Endothelial cell of umbilical vein (primary cell): ENCODE measurements around the gene HECTD2. TPM values are rescaled to one million over a fixed set of nuclear protein-coding genes. Genes with fewer than 3 reads are reported as not detected.

Source experiments
- BruUV-seq: library from RNA; stranded (reverse); fragments of 400-500 nt; replicated peaks from 2 replicates; lab custom pipeline; 2021; lab: Mats Ljungman, UMichigan
- CTCF ChIA-PET: fragments of 300-600, 350-600 bp; sonication (Branson Sonifier 250); formaldehyde crosslinking; loops from one replicate; lab custom pipeline; 2021; ENCODE audit warnings: antibody characterized with exemption, inconsistent platforms; lab: Charles Lee
- POLR2A ChIA-PET: fragments of 300-600, 350-600 bp; sonication (Branson Sonifier 250); formaldehyde crosslinking; loops from one replicate; lab custom pipeline; 2021; ENCODE audit warnings: antibody characterized with exemption, inconsistent platforms; lab: Charles Lee
- DNase-seq: peaks from one replicate; pipeline ENCODE4 v3.0.0-alpha.2; 2011; ENCODE audit warnings: low read depth, low spot score
- FAIRE-seq: peaks from 2 replicates; lab custom pipeline; 2011; peaks lifted over from hg19 to GRCh38; lab: Jason Lieb, UNC
- H2AFZ ChIP-seq: 2 replicates; pipeline ENCODE4 v1.6.0; 2012; ENCODE audit warnings: low read depth, low read length, control low read depth, inconsistent platforms
- H3K27ac ChIP-seq: 2 replicates; pipeline ENCODE4 v1.5.1; 2011; ENCODE audit warnings: low read depth, mild to moderate bottlenecking, control low read depth, low read length, moderate library complexity; ENCODE audit not compliant: insufficient read depth
- H3K27me3 ChIP-seq, 2 experiments: 2 replicates each; pipeline versions ENCODE4 v1.6.0 to v1.6.1; 2011; ENCODE audit warnings: low read length in 2 of 2, mixed read lengths in 1 of 2; ENCODE audit not compliant: control insufficient read depth in 2 of 2, insufficient read depth in 2 of 2
- H3K36me3 ChIP-seq, 2 experiments: 2 replicates in 1 of 2; 3 replicates in 1 of 2; pipeline ENCODE4 v1.5.1; 2011; ENCODE audit warnings: low read length in 2 of 2, mild to moderate bottlenecking in 1 of 2, moderate library complexity in 1 of 2; ENCODE audit not compliant: control insufficient read depth in 2 of 2, insufficient read depth in 2 of 2; ENCODE audit errors: extremely low read depth in 1 of 2
- H3K4me1 ChIP-seq: 3 replicates; pipeline ENCODE4 v1.5.1; 2011; ENCODE audit warnings: mild to moderate bottlenecking, low read length; ENCODE audit not compliant: control insufficient read depth, insufficient read depth; ENCODE audit errors: extremely low read depth
- H3K4me2 ChIP-seq: 2 replicates; pipeline ENCODE4 v1.6.1; 2011; ENCODE audit warnings: low read length, control low read depth, mixed read lengths; ENCODE audit not compliant: insufficient read depth
- H3K4me3 ChIP-seq, 3 experiments: fragments of 200-600 bp in 1 of 3; sonication (generic), shearing (Covaris generic) in 1 of 3; replicated peaks in 1 of 3; 2 replicates each; pipeline ENCODE4 v1.5.1; 2011 to 2016; ENCODE audit warnings: control low read depth in 3 of 3, low read length in 3 of 3, mild to moderate bottlenecking in 2 of 3, inconsistent platforms in 1 of 3, low read depth in 1 of 3, moderate library complexity in 1 of 3; ENCODE audit not compliant: insufficient read depth in 1 of 3
- H3K79me2 ChIP-seq: 2 replicates; pipeline ENCODE4 v1.6.0; 2012; ENCODE audit warnings: low read length, inconsistent platforms; ENCODE audit not compliant: control insufficient read depth, insufficient read depth
- H3K9ac ChIP-seq: replicated peaks from 2 replicates; pipeline ENCODE3; 2011; ENCODE audit warnings: low read length, control low read depth; ENCODE audit not compliant: insufficient read depth; ENCODE audit errors: extremely low read depth
- H3K9me1 ChIP-seq: replicated peaks from 3 replicates; pipeline ENCODE4 v1.6.0; 2011; ENCODE audit warnings: mild to moderate bottlenecking, low read length; ENCODE audit not compliant: control insufficient read depth, insufficient read depth; ENCODE audit errors: extremely low read depth
- H3K9me3 ChIP-seq: replicated peaks from 2 replicates; pipeline ENCODE4 v1.5.1; 2012; ENCODE audit warnings: low read length, inconsistent platforms; ENCODE audit not compliant: control insufficient read depth, insufficient read depth
- H4K20me1 ChIP-seq: replicated peaks from 2 replicates; pipeline ENCODE3; 2011; ENCODE audit warnings: mild to moderate bottlenecking, low read length; ENCODE audit not compliant: control insufficient read depth, insufficient read depth; ENCODE audit errors: extremely low read depth
- CTCF ChIP-seq, 2 donors: IDR thresholded peaks; 1 replicate in 1 of 2; 2 replicates in 1 of 2; pipeline ENCODE4 v1.5.1; 2011; ENCODE audit warnings: low read length in 2 of 2, mild to moderate bottlenecking in 2 of 2, moderate library complexity in 2 of 2, control low read depth in 1 of 2, inconsistent platforms in 1 of 2, low read depth in 1 of 2; ENCODE audit not compliant: insufficient read depth in 1 of 2; ENCODE audit errors: extremely low read depth in 1 of 2
- EZH2 ChIP-seq: IDR thresholded peaks from 2 replicates; pipeline ENCODE4 v1.6.1; 2012; ENCODE audit warnings: borderline replicate concordance, low read depth, mild to moderate bottlenecking, moderate library complexity, low read length, inconsistent platforms; ENCODE audit not compliant: severe bottlenecking
- FOS ChIP-seq: IDR thresholded peaks from 2 replicates; pipeline ENCODE4 v1.6.1; 2011; ENCODE audit warnings: mild to moderate bottlenecking, low read length, moderate library complexity, borderline replicate concordance; ENCODE audit not compliant: insufficient read depth
- GATA2 ChIP-seq: IDR thresholded peaks from 2 replicates; pipeline ENCODE4 v1.7.0; 2011; ENCODE audit warnings: low read depth, mild to moderate bottlenecking, moderate library complexity, mixed read lengths, low read length; ENCODE audit not compliant: insufficient read length, insufficient read depth
- JUN ChIP-seq: IDR thresholded peaks from 2 replicates; pipeline ENCODE4 v1.6.1; 2011; ENCODE audit warnings: borderline replicate concordance, low read depth; ENCODE audit not compliant: insufficient read length, insufficient read depth
- MAX ChIP-seq: IDR thresholded peaks from 2 replicates; pipeline ENCODE4 v1.6.1; 2011; ENCODE audit not compliant: insufficient read depth, insufficient read length
- MYC ChIP-seq: IDR thresholded peaks from one replicate; pipeline ENCODE4 v1.6.1; 2011; ENCODE audit warnings: mild to moderate bottlenecking, low read depth, low read length
- POLR2A ChIP-seq: IDR thresholded peaks from 2 replicates; pipeline ENCODE4 v1.6.1; 2012; ENCODE audit warnings: low read depth, mild to moderate bottlenecking, control low read depth, low read length
- POLR2AphosphoS5 ChIP-seq: IDR thresholded peaks from 2 replicates; pipeline ENCODE4 v1.6.1; 2012; ENCODE audit warnings: low read depth, mild to moderate bottlenecking, control low read depth, low read length, moderate library complexity; ENCODE audit not compliant: insufficient read depth
- dilution Hi-C: fragments of 300-500 bp; cut with MboI; formaldehyde crosslinking; loops from one replicate; pipeline ENCODE4 v1.15.0; 2019; ENCODE audit warnings: low sequenced_read_pairs; ENCODE audit not compliant: extremely low pct_ligation_motif_present
- intact Hi-C: fragments of 100-400 bp; cut with micrococcal nuclease; formaldehyde crosslinking; loops from one replicate; pipeline ENCODE4 v1.10.0; 2022
- polyA plus RNA-seq, 4 experiments: library from polyadenylated mRNA; depleted of rRNA in 3 of 4; stranded (reverse) in 3 of 4; unstranded in 1 of 4; fragments of >200 nt; gene quantifications; 2 replicates each; pipeline versions ENCODE4 v1.2.1 to v1.2.3, GENCODE V29; 2011 to 2012; ENCODE audit warnings: missing spikeins in 1 of 4
- total RNA-seq: library from RNA; stranded (reverse); gene quantifications from 2 replicates; pipeline ENCODE4 v1.2.3, GENCODE V29; 2021

HECTD2 gene
- total and polyA plus RNA-seq, 2 donors (not counting 3 experiments of a cell fraction or from before 2014, with no cell fraction given), result 4.2 to 10.7 TPM

- Histone ChIP-seq H3K9me1 (no peaks in the 10 kb centered on the region), H2AFZ (no peak overlapping the region), H3K4me3 (no peak overlapping the region), H3K79me2 (no peaks in the 10 kb centered on the region), H3K36me3 (no peaks in the 10 kb centered on the region), H3K4me2 (no peak overlapping the region), H3K9ac (no peak overlapping the region), H3K27ac (no peak overlapping the region), H3K27me3 (no peaks in the 10 kb centered on the region), H4K20me1 (no peaks in the 10 kb centered on the region), H3K9me3 (no peaks in the 10 kb centered on the region), H3K4me1 (no peaks in the 10 kb centered on the region)
- intact Hi-C loops (no loop called here), dilution Hi-C loops (no loop called here)
- BruUV-seq, result no TSS peak
- DNase-seq (no peak), FAIRE-seq (no peak)
- CTCF ChIA-PET, result interaction anchor here (1.5 kb wide), 1 partner anchor 238 kb away, joined by 5 read pairs; no protein-coding TSS in a partner anchor
- no peak for TF ChIP-seq MAX
- no peak for TF ChIP-seq JUN
- TF ChIP-seq GATA2, result no peak
- no peak for TF ChIP-seq MYC
- POLR2A ChIA-PET, result no interaction called here
These were observed 126.0 kb downstream of the HECTD2 start for GRCh38 chr10:91536111-91536510.

- H3K27ac ChIP-seq, result no peak overlapping the region
- no peaks in the 10 kb centered on the region for H4K20me1 ChIP-seq
- no peaks in the 10 kb centered on the region for H3K9me1 ChIP-seq
- no peak overlapping the region for H2AFZ ChIP-seq
- ChIA-PET POLR2A (no interaction called here), CTCF (interaction anchor here (1.1 to 1.5 kb wide), 2 partner anchors 13 to 238 kb away, joined by 3 to 5 read pairs; no protein-coding TSS in a partner anchor)
- no peaks in the 10 kb centered on the region for H3K4me1 ChIP-seq
- no peak overlapping the region for H3K9ac ChIP-seq
- no peak overlapping the region for H3K4me2 ChIP-seq
- no TSS peak for BruUV-seq
- FAIRE-seq (no peak), DNase-seq (no peak)
- H3K4me3 ChIP-seq, result no peak overlapping the region
- no peaks in the 10 kb centered on the region for H3K36me3 ChIP-seq
- dilution Hi-C loops (no loop called here), intact Hi-C loops (no loop called here)
- H3K27me3 ChIP-seq, result no peaks in the 10 kb centered on the region
- H3K9me3 ChIP-seq, result no peaks in the 10 kb centered on the region
- no peak for TF ChIP-seq MYC
- TF ChIP-seq JUN, result no peak
- TF ChIP-seq GATA2, result no peak
- no peak for TF ChIP-seq EZH2
- no peak for TF ChIP-seq POLR2AphosphoS5
- TF ChIP-seq CTCF (IDR thresholded peaks at IDR 0.05; ENCODE audit: extremely low read depth in 1 of 2, insufficient read depth in 1 of 2, low read depth in 1 of 2, low read length in 2 of 2), result no peak
- TF ChIP-seq POLR2A, result no peak
- no peak for TF ChIP-seq MAX
- no peak for TF ChIP-seq FOS
- no peaks in the 10 kb centered on the region for H3K79me2 ChIP-seq
These were observed 126.6 kb downstream of the HECTD2 start for GRCh38 chr10:91536733-91537132.
